DND-41 (cell line): Measurements from ENCODE around the gene MUC16.

Source experiments
- ATAC-seq: fragments of 200-7000 bp; cut with Tn5 transposase; 3 replicates; pipeline ENCODE4 v1.9.1; 2021; ENCODE audit warnings: low read depth; ENCODE audit not compliant: insufficient read depth
- DNase-seq: peaks from one replicate; pipeline ENCODE4 v3.0.0-alpha.2; 2020
- H2AFZ ChIP-seq: 2 replicates; pipeline ENCODE4 v1.6.0; 2012; ENCODE audit warnings: low read depth, low read length
- H3K27ac ChIP-seq: 2 replicates; pipeline ENCODE4 v1.5.1; 2012; ENCODE audit warnings: low read length, inconsistent platforms
- H3K27me3 ChIP-seq: fragments of 200-600 bp; sonication (generic); 2 replicates; pipeline ENCODE4 v1.6.0; 2012; ENCODE audit warnings: low read length, mild to moderate bottlenecking, inconsistent platforms; ENCODE audit not compliant: insufficient read depth, poor library complexity
- H3K36me3 ChIP-seq: 2 replicates; pipeline ENCODE4 v1.5.1; 2012; ENCODE audit warnings: low read length, inconsistent platforms; ENCODE audit not compliant: insufficient read depth
- H3K4me1 ChIP-seq: 2 replicates; pipeline ENCODE4 v1.5.1; 2012; ENCODE audit warnings: mild to moderate bottlenecking, low read length; ENCODE audit not compliant: insufficient read depth
- H3K4me2 ChIP-seq: 2 replicates; pipeline ENCODE4 v1.6.0; 2012; ENCODE audit warnings: mild to moderate bottlenecking, moderate library complexity, low read length, inconsistent platforms; ENCODE audit not compliant: insufficient read depth
- H3K4me3 ChIP-seq, 2 experiments: fragments of 200-600 bp in 1 of 2; shearing (Covaris generic) in 1 of 2; 2 replicates each; pipeline ENCODE4 v1.5.1; 2012 to 2016; ENCODE audit warnings: inconsistent platforms in 2 of 2, low read length in 2 of 2, mild to moderate bottlenecking in 2 of 2, low read depth in 1 of 2, moderate library complexity in 1 of 2
- H3K79me2 ChIP-seq: 2 replicates; pipeline ENCODE4 v1.6.0; 2012; ENCODE audit warnings: low read length, inconsistent platforms; ENCODE audit not compliant: insufficient read depth
- H3K9ac ChIP-seq: 2 replicates; pipeline ENCODE4 v1.6.0; 2012; ENCODE audit warnings: low read depth, mild to moderate bottlenecking, inconsistent platforms, low read length, moderate library complexity
- H3K9me3 ChIP-seq: 2 replicates; pipeline ENCODE4 v1.5.1; 2012; ENCODE audit warnings: low read length, moderate library complexity, mild to moderate bottlenecking, inconsistent platforms; ENCODE audit not compliant: insufficient read depth, severe bottlenecking
- H4K20me1 ChIP-seq: 2 replicates; pipeline ENCODE4 v1.6.0; 2012; ENCODE audit warnings: low read length; ENCODE audit not compliant: insufficient read depth
- CTCF ChIP-seq: IDR thresholded peaks from 2 replicates; pipeline ENCODE4 v1.5.1; 2012; ENCODE audit warnings: borderline replicate concordance, low read length, moderate library complexity, mild to moderate bottlenecking; ENCODE audit not compliant: poor library complexity, severe bottlenecking; ENCODE audit errors: extremely low read depth
- EZH2 ChIP-seq: IDR thresholded peaks from 3 replicates; pipeline ENCODE4 v1.6.1; 2012; ENCODE audit warnings: borderline replicate concordance, low read depth, mild to moderate bottlenecking, moderate library complexity, low read length, inconsistent platforms; ENCODE audit not compliant: severe bottlenecking

The MUC16 gene

GRCh38 chr19:9040131-9040530 lies 29.9 kb upstream of the MUC16 start:
- H3K79me2 ChIP-seq = no peaks in the 10 kb centered on the region
- H3K9me3 ChIP-seq = no peaks in the 10 kb centered on the region
- no peak overlapping the region for H3K27ac ChIP-seq
- no peaks in the 10 kb centered on the region for H3K27me3 ChIP-seq
- ATAC-seq (no peak), DNase-seq (no peak)
- no peaks in the 10 kb centered on the region for H3K4me1 ChIP-seq
- H3K36me3 ChIP-seq = no peaks in the 10 kb centered on the region
- no peaks in the 10 kb centered on the region for H4K20me1 ChIP-seq
- TF ChIP-seq EZH2 (no peak), CTCF (no peak)
- no peak overlapping the region for H3K4me3 ChIP-seq
- H3K9ac ChIP-seq = no peak overlapping the region
- no peak overlapping the region for H3K4me2 ChIP-seq
- no peak overlapping the region for H2AFZ ChIP-seq

DNA sequence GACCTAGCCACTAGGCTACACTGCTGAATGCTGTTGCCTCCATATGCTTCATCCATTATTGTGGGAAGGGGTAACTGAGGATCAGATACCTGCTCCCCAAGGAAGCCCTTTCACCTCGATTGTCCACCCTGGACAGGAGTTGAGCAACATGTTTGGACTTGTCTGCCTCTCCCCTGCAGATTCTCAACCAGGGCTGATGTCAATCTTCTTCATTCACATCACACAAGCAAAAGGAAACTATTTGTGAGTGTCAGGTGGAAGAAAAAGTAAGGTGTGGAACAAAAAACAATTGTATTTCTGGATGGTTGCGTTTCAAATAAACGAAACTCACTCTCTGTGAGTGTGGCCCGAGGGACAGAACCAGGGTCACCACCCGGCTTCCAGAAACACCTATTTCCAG lies 29.5 kb upstream of the MUC16 start:
- no peak for TF ChIP-seq EZH2
- TF ChIP-seq CTCF = no peak
- H3K4me2 ChIP-seq = no peak overlapping the region
- H3K4me1 ChIP-seq = no peaks in the 10 kb centered on the region
- no peaks in the 10 kb centered on the region for H3K9me3 ChIP-seq
- DNase-seq (no peak), ATAC-seq (no peak)
- no peaks in the 10 kb centered on the region for H4K20me1 ChIP-seq
- H3K9ac ChIP-seq = no peak overlapping the region
- H3K79me2 ChIP-seq = no peaks in the 10 kb centered on the region
- no peaks in the 10 kb centered on the region for H3K27me3 ChIP-seq
- no peak overlapping the region for H3K4me3 ChIP-seq
- no peak overlapping the region for H2AFZ ChIP-seq
- no peak overlapping the region for H3K27ac ChIP-seq
- H3K36me3 ChIP-seq = no peaks in the 10 kb centered on the region

GRCh38 chr19:9037400-9038062 lies 27.3 kb upstream of the MUC16 start:
- no peaks in the 10 kb centered on the region for H3K36me3 ChIP-seq
- H3K9ac ChIP-seq = no peak overlapping the region
- H3K4me2 ChIP-seq = no peak overlapping the region
- no peak overlapping the region for H3K27ac ChIP-seq
- no peak overlapping the region for H3K4me3 ChIP-seq
- H3K4me1 ChIP-seq = no peaks in the 10 kb centered on the region
- no peak for ATAC-seq
- DNase-seq = no peak
- H3K9me3 ChIP-seq = no peaks in the 10 kb centered on the region
- TF ChIP-seq CTCF (no peak), EZH2 (no peak)
- no peaks in the 10 kb centered on the region for H3K27me3 ChIP-seq
- H2AFZ ChIP-seq = no peak overlapping the region
- no peaks in the 10 kb centered on the region for H4K20me1 ChIP-seq
- H3K79me2 ChIP-seq = no peaks in the 10 kb centered on the region
